ENCODE measurements around the gene IZUMO1. TPM values are rescaled to one million over a fixed set of nuclear protein-coding genes. Genes with fewer than 3 reads are reported as not detected.

Gene IZUMO1
- total RNA-seq, 1 donor from 2014 or later = 0.19 TPM

DNA sequence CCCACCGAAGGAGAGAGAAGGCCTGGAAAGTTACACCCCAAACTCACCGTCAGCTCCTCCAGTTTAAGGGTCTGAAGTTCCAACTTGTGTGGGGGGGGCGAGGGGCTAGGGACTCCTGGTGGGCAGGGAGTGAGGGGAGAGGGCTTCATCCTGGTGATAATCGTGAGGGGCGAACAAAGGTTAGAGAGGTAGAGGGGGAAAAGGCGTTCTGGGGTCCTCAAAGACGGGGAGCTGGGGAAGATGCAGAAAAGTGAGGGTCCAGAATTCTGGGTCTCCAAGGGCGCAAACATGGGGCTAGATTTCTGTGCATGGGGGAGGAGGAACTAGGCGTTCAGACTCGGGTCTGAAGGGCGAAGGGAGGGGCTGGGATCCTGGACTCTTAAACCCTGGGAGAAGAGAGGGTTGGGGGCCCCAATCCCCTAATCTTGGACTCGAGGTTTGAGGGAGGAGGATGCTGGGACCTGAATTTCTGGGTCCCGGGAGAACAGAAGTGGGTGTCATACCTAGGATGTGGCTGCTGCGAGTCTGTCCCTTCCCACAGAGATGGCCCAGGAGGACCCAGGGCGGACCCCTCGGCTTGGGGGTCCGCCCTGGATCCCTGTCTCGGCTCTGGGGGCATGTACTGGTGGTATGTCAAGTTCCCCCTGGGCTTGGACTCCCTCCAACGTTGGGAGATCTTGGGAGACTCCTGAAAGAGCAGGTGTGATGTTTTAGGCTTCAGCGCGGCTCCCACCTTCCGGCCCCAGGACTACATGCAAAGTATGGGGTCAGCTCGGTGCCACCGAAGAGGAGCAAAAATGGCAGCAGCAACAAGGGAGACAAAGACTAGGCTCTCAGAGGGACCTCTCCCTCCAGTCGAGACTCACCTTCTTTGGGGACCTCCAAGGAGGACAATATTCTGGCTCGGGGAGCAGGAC is 31.7 kb downstream of the IZUMO1 start:
- Mint-ChIP-seq H3K4me3 (peak overlapping the region; percentile 79), H3K9me3 (no peaks in the 10 kb centered on the region), H3K27ac (peak overlapping the region; percentile 79), H3K27me3 (ENCODE audit: insufficient read depth, low read depth) (peaks cover 8% of the 10 kb centered on the region), H3K4me1 (peaks cover 47% of the 10 kb centered on the region), H3K36me3 (peaks cover 2% of the 10 kb centered on the region)
- DNase-seq (ENCODE audit: low spot score) = no peak
- TF ChIP-seq, protein P1, sequence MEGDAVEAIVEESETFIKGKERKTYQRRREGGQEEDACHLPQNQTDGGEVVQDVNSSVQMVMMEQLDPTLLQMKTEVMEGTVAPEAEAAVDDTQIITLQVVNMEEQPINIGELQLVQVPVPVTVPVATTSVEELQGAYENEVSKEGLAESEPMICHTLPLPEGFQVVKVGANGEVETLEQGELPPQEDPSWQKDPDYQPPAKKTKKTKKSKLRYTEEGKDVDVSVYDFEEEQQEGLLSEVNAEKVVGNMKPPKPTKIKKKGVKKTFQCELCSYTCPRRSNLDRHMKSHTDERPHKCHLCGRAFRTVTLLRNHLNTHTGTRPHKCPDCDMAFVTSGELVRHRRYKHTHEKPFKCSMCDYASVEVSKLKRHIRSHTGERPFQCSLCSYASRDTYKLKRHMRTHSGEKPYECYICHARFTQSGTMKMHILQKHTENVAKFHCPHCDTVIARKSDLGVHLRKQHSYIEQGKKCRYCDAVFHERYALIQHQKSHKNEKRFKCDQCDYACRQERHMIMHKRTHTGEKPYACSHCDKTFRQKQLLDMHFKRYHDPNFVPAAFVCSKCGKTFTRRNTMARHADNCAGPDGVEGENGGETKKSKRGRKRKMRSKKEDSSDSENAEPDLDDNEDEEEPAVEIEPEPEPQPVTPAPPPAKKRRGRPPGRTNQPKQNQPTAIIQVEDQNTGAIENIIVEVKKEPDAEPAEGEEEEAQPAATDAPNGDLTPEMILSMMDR (IDR thresholded peaks at IDR 0.05) = no peak
- no peak for TF ChIP-seq EZH2 (IDR thresholded peaks at IDR 0.05)
- TF ChIP-seq EZH2phosphoT487 (IDR thresholded peaks at IDR 0.05) = no peak
- H3F3A ChIP-seq (ENCODE audit: low read depth) = peaks cover 41% of the 10 kb centered on the region
- peak overlapping the region; percentile 52 for H3K4me3 ChIP-seq
- H3K4me2 ChIP-seq = peak overlapping the region; percentile 81
- no peaks in the 10 kb centered on the region for H3K9me3 ChIP-seq (ENCODE audit: low read depth)
- no peaks in the 10 kb centered on the region for H3K36me3 ChIP-seq
- H4K20me1 ChIP-seq (ENCODE audit: low read depth) = no peaks in the 10 kb centered on the region
- H2AFZ ChIP-seq (replicated peaks) = no peak overlapping the region
- H3K27me3 ChIP-seq = no peaks in the 10 kb centered on the region
- H3K9ac ChIP-seq = peak overlapping the region; percentile 18
- H3K79me2 ChIP-seq (ENCODE audit: low read depth) = no peaks in the 10 kb centered on the region
- H3K4me1 ChIP-seq = peaks cover 18% of the 10 kb centered on the region
- no peak overlapping the region for H3K27ac ChIP-seq

DNA sequence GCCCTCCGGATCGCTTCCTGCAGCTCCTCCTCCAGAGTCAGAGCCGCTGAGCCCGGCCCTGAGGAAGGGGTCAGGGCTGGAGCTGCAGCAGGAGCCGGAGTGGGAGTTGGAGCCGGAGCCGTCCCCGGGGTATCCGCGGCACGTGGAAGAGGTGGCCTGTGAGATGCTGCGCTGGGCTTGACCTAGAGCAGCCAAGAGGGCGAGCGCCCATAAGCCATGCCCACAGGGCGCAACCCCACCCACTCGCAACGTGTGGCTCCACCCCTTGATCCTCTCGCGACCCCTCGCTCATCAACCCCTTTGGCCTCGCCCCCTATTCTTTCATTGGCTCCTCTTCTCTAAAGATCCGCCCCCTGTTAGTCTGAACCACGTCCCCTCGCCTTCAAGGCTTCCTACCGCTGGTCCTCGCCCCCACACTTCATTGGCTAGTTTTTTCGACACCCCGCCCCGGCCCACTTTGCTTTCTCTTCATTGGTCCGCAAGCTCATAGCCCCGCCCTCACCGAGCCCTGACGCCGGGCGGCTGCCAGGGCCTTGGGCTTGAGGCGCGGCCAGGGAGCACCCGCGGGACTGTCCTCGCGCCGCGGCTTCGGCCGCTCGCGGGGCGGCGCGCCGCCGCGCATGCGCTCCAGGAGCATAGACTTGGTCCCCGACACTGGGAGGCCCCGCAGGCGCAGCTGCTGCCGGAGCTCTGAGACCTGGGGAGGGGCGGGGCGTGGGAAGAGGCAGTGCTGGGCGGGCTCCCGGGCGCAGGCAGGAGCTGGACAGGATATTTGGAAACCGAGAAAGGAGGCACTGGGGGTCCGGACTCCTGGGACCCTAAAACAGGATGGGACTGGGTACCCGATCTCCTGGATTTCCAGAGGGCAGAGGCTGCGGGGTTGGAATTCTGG is 32.6 kb downstream of the IZUMO1 start:
- Histone ChIP-seq H3K27me3 (no peaks in the 10 kb centered on the region), H3K4me2 (peak overlapping the region; percentile 81), H4K20me1 (ENCODE audit: low read depth) (no peaks in the 10 kb centered on the region), H3K79me2 (ENCODE audit: low read depth) (no peaks in the 10 kb centered on the region), H3K27ac (no peak overlapping the region), H3K9me3 (ENCODE audit: low read depth) (no peaks in the 10 kb centered on the region), H3F3A (ENCODE audit: low read depth) (peaks cover 39% of the 10 kb centered on the region), H3K4me1 (peaks cover 18% of the 10 kb centered on the region), H3K4me3 (peak overlapping the region; percentile 75), H2AFZ (replicated peaks) (peak overlapping the region; percentile 66), H3K36me3 (no peaks in the 10 kb centered on the region), H3K9ac (peak overlapping the region; percentile 18)
- Mint-ChIP-seq H3K4me1 (peaks cover 42% of the 10 kb centered on the region), H3K27me3 (ENCODE audit: insufficient read depth, low read depth) (peaks cover 5% of the 10 kb centered on the region), H3K9me3 (no peaks in the 10 kb centered on the region), H3K4me3 (peak overlapping the region; percentile 92), H3K36me3 (peaks cover 2% of the 10 kb centered on the region), H3K27ac (peak overlapping the region; percentile 79)
- TF ChIP-seq, protein P1 (IDR thresholded peaks at IDR 0.05) = no peak
- TF ChIP-seq EZH2 (IDR thresholded peaks at IDR 0.05) (no peak), EZH2phosphoT487 (IDR thresholded peaks at IDR 0.05) (no peak)
- peak; percentile 100 for DNase-seq (ENCODE audit: low spot score)

DNA sequence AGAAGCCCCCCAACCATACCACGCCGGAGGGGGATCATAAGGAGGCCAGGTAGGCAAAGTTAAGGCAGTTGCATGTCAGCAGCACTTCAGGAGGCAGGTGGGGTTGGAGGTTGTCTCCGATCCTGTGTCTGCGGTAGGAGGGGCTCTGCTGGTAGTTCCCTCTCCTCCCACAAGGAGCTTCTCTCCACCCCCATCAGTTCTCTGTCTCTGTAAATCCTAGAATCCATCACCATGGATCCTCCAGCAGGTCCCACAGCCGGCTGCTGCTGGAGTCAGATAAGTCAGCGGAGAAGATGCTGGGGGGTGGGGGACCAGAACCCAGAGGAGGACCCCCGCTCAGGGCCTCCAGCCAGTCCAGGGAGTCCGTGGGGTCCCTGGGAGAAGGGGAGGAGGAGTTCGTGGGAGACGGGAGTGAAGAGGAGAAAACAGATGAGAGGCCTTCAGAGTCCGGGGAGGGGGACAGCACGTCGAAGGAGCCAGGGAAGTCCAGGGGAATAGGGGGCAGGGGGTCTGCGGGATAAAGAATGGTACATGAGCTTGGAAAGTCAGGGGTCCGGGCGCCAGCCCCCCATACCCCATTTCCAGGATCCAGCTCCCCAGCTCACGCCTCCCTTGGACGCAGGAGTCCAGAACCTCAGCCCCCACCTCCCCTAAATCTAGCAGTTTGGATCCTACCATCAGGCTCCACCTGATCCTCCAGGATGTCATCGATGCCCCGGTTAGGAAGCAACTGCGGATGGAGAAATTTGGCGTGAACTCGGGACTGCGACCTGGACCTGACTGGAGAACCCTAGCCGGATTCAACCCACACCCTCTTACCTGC is 33.5 kb downstream of the IZUMO1 start:
- no peaks in the 10 kb centered on the region for H3K9me3 ChIP-seq (ENCODE audit: low read depth)
- peak overlapping the region; percentile 80 for H3K4me2 ChIP-seq
- H3K27ac Mint-ChIP-seq = no peak overlapping the region
- TF ChIP-seq EZH2 (IDR thresholded peaks at IDR 0.05) = no peak
- TF ChIP-seq, protein P1 (IDR thresholded peaks at IDR 0.05) = peak; percentile 39
- no peaks in the 10 kb centered on the region for H3K9me3 Mint-ChIP-seq
- H3K4me1 ChIP-seq = peaks cover 13% of the 10 kb centered on the region
- H3K27ac ChIP-seq = no peak overlapping the region
- peak overlapping the region; percentile 66 for H2AFZ ChIP-seq (replicated peaks)
- H3K27me3 Mint-ChIP-seq (ENCODE audit: insufficient read depth, low read depth) = peaks cover 3% of the 10 kb centered on the region
- H3F3A ChIP-seq (ENCODE audit: low read depth) = peaks cover 39% of the 10 kb centered on the region
- no peaks in the 10 kb centered on the region for H3K36me3 ChIP-seq
- H3K4me3 ChIP-seq = peak overlapping the region; percentile 75
- H3K9ac ChIP-seq = no peak overlapping the region
- H3K27me3 ChIP-seq = no peaks in the 10 kb centered on the region
- H3K4me1 Mint-ChIP-seq = peaks cover 34% of the 10 kb centered on the region
- peaks cover 2% of the 10 kb centered on the region for H3K36me3 Mint-ChIP-seq
- peak overlapping the region; percentile 92 for H3K4me3 Mint-ChIP-seq
- H3K79me2 ChIP-seq (ENCODE audit: low read depth) = no peaks in the 10 kb centered on the region
- H4K20me1 ChIP-seq (ENCODE audit: low read depth) = no peaks in the 10 kb centered on the region
- DNase-seq (ENCODE audit: low spot score) = peak; percentile 74

Data from neural progenitor cell (in vitro differentiated cells).